GM19372 (cell line): ENCODE measurements around the gene TMPRSS13.
"Not testable (repeated sequence)": the region's sequence is repeated elsewhere in the genome, so short reads cannot be mapped to it uniquely, and the experiment has no call there.

Source experiments
- ATAC-seq: cut with Tn5 transposase; IDR thresholded peaks from one replicate; pipeline ENCODE4 v1.9.1; 2021; ENCODE audit warnings: mild to moderate bottlenecking, low read depth, moderate library complexity; ENCODE audit not compliant: unreplicated experiment

The TMPRSS13 gene

DNA sequence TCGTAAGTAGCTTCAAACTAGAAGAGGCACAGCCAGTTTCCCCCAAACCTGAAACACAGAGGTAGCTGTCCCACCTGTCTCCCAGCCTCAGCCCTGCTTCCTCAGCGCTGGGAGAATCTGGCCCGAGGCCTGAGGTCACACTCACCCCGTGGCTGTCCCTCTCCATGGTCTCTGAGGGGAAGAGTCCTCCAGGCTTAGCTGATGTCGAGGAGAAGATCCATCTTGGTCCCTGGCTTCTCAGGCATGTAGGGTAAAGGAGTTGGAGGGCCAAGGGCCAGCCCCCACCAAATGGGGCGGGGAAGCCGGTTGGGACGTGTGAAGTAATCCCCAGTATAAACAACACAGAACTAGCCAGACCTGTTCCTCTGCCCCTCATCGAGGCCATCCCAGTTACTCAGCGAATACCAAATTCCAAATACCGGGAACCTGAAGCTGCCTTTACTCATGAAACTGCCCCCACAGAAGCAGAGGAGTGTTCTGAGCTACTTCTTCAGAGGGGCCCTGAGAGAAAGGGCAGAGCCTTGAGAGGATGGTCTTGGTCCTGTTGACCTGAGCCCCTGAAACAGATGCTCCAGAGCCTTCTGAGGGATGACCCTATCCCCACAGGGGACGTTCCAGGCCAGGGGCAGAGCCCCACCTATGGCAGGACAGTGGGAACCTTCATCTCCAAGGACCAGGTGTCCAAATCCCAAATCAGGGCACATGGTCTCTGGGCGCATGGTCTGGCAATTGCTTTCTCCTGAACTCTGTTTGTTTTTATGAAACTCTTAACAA, at the start of gene TMPRSS13:
Gene TMPRSS13, minus strand, starts transcription at position 261 of the 774 bp plus-strand sequence. Its CDS starts 95 bp downstream, at position 166.
- ATAC-seq = no peak

DNA sequence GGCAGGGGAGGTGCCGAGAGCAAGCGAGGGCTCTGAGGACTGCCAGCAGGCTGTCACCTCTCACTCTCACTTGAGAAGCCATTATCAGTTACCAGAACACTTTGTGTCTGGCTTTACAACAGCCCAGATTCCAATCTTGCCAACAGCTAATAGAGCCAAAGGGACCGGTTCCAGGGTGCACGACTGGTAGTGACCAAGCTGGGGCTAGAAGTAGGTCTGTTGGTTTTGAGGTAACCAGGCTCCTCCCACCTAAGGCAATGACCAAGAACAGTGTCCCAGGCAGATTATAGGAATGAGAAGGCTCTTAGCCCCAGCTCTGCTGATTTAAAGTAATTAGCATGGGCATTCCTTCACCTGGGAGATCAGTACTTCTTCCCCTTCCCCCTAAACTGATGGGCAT, 49.8 kb upstream of the TMPRSS13 start:
- no peak for ATAC-seq

DNA sequence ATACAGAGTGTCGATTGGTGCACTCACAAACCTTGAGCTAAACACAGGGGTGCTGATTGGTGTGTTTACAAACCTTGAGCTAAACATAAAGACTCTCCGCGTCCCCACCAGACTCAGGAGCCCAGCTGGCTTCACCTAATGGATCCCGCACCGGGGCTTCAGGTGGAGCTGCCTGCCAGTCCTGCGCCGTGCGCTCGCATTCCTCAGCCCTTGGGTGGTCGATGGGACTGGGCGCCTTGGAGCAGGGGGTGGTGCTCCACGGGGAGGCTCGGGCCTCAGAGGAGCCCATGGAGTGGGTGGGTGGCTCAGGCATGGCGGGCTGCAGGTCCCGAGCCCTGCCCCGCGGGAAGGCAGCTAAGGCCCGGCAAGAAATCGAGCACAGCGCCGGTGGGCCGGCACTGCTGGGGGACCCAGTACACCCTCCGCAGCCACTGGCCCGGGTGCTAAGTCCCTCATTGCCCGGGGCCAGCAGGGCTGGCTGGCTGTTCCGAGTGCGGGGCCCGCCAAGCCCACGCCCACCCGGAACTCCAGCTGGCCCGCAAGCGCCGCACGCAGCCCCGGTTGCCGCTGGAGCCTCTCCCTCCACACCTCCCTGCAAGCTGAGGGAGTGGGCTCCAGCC, 49.2 kb upstream of the TMPRSS13 start:
- not testable (repeated sequence) for ATAC-seq

DNA sequence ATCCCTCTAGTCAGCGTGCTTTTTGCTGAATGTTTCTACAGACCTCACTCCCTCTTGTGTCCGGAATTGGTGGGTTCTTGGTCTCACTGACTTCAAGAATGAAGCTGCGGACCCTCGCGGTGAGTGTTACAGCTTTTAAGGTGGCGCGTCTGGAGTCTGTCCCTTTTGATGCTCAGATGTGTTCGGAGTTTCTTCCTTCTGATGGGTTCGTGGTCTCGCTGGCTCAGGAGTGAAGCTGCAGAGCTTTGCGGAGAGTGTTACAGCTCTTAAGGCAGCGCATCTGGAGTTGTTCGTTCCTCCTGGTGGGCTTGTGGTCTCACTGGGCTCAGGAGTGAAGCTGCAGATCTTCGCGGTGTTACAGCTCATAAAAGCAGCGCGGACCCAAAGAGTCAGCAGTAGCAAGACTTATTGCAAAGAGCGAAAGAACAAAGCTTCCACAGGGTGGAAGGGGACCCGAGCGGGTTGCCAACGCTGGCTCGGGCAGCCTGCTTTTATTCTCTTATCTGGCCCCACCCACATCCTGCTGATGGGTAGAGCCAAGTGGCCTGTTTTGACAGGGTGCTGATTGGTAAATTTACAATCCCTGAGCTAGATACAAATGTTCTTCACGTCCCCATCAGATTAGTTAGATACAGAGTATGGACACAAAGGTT, 48.5 kb upstream of the TMPRSS13 start:
- not testable (repeated sequence) for ATAC-seq

DNA sequence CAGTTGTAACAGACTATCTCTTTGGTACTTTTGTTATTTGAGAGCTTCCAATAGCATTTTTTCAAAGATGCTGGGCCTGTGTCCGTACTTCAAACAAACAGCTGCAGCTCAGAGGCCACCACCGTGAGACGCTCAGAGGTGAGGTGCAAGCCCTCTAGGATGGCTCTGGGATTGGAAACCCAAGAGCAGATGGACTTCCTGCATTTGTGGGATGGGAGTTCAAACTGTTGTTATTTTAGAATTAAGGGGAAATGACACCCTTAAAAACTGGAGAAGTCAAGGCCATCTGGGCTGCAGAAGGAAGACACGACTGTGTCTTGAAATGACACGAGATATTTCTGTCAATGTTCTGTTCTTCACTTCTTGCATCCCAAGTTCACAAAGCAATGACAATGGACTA, 47.8 kb upstream of the TMPRSS13 start:
- ATAC-seq = no peak

DNA sequence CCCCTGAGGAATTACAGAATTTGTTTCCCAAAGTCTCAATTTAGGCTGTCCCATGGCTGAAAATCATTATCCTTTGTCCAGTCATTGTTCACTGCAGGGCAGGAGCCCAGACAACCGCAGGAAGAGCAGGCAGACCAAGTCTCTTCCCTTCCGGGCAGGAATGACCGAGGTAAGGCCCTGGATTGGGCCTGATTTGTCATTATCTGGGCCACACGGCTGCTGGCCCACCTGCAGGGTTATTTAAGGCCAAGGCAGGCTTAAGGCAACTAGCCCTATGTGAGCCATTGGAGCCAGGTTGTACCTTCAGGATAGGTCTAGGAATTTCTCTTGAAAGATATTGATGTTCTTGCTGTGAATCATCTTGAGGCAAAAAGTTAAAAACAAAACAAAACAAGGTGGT, 47.2 kb upstream of the TMPRSS13 start:
- ATAC-seq = no peak

DNA sequence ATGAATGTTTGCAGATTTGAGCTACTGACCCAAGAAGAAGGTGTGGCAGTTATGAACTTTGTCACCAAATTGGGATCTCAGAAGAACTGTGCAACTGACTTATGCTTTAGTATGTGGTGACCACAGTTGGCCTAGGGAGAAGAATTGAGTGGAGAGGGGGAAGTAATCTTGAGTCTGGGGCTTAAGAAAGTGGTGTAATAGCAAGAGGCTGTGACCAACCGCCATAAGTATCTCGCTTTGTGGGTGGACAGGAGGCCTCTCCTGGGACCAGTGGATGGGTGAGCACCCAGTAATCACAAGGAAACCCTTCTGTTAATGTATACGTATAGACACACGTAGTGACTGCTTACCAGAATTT, 44.3 kb upstream of the TMPRSS13 start:
- ATAC-seq = no peak

DNA sequence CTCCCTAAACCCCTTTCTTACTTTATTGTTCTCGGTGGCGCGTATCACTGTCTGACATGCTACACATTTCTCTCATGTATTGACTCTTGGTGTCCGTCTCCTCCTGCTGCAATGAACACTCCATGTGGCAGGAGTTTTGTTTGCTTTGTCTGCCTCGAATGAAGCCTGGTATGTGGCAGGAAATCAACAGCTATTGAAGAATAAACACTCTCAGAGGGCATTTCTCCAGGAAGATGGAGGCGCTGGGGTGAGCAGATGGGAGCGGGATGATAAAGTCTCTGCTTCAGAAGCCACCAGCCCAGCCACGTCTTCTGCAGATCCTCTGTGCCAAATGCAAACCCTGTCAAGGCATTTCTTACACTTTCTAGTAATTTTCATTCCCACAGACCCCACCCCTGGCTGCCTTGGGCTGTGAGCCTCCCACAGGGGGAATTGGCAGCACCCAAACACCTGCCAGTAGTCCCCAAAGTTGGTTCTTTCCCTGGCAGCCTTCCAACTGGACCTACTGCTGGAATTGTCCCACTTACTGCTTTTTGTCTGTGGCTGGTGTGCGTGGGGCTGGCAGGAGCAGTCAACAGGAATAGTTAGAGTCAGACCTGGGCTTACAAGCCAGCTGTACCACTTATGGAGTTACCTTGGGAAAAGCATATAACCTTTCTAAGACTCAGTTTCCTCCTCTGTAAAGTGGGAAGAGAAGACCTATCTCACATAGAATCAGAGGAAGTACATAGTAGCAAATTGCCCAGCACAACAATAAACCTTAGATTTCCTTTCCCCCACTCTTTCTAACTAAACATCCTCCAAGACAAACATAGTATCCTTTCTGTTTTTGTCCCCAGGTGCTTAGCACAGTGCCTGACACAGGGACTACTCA, 43.7 kb upstream of the TMPRSS13 start:
- ATAC-seq = no peak

DNA sequence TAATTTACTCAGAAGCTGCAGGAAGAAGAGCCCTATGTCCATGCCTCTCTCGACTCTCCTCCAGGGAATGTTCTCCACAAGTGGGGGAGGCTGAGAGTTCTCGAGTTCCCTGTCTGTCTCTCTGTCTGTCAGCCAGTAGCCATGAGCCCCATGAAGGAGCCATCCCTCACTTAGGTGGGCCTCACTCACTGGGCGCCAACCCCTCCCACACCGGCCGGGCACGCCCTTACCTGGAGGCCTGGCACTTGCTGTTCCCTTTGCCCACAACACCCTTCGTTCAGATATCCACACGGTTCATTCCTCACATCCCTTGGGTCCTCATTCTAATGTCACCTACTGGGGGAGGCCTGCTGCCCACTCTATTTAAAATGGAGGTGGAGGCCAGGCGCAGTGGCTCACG, 42.8 kb upstream of the TMPRSS13 start:
- no peak for ATAC-seq

DNA sequence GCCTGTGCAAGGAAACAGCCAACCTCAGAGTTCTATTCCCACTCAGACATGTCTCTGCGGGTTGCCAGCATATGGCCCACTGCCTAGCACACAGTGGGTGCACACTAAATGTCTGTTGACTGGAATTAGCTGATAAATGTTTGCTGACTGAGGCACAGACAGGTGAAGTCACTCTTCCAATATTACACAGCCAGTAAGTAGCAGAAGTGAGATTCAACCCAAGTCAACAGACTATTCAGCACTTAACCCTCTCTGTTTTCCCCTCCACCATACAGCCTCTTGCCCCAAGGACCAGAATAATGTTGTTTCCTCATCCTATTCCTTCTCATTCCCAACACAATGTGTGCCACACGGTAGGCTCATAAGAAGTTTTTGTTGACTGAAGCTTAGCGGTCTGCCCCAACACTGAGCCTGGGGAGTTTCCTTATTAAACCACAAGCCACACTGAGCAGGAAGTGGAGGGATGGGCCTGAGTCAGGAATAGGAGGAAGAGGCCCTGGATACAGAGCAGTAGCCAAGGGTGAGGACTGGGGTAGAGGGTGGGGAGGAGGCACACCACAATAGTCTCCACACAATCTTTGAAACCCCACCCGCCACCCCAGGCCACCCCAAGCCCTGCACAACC, 41.3 kb upstream of the TMPRSS13 start:
- ATAC-seq = no peak

DNA sequence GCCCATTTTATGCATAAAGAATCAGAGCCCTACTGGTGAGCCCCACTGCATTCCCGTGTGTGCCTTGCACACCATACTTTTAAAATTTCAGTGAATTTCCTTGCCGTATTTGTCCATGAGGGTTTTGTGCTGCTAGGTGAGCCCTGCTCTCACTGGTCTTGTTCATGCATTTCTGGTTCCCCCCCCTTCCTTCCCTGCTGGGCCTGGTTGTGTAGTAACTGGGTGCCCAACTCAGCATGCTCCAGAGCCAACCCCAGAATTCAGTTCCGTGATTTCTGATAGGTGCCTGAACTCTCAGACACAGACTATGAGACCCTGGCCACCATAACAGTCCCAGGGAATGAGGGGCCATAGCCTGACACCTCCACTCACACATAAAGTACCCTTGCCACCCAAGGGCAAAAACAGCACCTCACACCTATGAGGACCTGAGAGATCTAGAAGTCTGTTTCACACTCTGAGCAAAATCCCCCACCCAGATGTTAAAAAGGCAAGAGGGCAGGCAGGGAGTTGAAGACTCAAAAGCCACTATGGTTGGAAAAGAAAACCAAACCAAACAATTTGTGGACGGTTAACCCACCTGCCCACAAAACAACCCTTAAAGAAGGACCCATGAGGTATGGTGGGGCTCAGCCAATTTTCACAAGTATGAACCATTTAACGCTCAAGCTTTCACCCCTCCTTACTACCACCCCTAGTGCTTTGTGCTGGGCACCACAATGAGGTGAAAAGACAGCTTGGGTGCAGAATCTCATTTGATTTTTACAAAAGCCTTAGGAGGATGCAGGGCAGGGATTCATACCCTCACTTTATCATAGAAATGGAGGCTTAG, 40.2 kb upstream of the TMPRSS13 start:
- no peak for ATAC-seq

DNA sequence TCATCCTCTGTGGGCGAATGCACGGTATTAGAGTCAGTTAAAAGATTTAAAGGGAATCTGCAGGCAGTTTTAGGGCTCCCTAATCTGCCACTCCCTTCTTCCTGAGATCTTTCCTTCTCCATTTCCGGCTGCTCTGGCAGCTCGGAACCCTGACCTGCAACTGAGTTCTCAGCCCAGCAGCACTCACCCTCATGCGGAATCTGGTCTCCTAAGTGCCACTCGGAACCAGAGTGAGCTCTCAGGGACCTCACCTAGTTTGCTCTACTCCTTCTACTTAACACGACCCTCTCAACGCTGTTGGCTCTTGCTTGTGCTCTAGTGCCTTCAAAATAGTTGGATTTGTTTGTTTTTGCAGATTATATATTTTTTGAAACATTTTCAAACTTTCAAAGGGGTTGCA, 37.7 kb upstream of the TMPRSS13 start:
- no peak for ATAC-seq

DNA sequence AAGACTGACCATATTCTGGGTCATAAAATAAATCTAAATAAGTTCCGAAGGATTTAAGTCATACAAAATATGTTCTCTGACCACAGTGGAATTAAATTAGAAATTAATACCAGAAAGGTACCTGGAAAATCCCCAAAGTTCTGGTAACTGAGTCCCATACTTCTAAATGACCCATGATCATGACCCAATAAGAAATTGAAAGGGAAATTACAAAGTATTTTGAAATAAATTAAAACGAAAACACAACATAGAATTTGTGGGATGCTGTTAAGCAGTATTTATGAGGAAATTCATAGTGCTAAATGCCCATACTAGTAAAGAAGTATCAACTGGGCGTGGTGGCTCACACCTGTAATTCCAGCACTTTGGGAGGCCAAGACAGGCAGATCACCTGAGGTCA, 33.6 kb upstream of the TMPRSS13 start:
- ATAC-seq = no peak

DNA sequence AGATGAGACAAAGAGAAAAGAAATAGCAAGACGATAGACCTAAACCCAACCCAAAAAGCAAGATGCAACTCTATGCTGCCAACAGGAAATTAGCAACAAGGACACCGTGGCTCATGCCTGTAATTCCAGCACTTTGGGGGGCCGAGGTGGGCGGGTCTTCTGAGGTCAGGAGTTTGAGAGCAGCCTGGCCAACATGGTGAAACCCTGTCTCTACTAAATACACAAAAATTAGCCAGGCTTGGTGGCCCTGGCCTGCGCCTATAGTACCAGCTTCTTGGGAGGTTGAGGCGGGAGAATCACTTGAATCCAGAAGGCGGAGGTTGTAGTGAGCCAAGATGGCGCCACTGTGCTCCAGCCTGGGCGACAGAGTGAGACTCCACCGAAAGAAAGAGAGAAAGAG, 32.7 kb upstream of the TMPRSS13 start:
- no peak for ATAC-seq

DNA sequence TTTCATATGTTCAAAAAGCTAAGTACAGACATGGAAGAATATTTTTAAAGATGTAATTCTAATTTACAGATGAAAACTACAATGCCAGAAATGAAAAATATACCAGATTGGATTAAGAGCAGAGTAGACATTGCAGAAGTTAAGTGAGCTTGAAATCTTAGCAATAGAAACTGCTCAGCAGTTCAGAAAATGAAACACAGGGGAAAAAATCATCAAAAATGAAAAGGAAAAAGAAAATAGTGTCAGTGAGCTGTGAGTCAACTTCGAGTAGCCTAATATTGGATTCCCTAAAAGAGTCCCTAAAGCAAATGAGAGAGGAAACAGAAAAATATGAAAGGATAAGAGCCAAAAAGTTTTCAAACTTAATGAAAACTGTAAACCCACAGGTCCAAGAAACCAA, 31.2 kb upstream of the TMPRSS13 start:
- ATAC-seq = no peak

DNA sequence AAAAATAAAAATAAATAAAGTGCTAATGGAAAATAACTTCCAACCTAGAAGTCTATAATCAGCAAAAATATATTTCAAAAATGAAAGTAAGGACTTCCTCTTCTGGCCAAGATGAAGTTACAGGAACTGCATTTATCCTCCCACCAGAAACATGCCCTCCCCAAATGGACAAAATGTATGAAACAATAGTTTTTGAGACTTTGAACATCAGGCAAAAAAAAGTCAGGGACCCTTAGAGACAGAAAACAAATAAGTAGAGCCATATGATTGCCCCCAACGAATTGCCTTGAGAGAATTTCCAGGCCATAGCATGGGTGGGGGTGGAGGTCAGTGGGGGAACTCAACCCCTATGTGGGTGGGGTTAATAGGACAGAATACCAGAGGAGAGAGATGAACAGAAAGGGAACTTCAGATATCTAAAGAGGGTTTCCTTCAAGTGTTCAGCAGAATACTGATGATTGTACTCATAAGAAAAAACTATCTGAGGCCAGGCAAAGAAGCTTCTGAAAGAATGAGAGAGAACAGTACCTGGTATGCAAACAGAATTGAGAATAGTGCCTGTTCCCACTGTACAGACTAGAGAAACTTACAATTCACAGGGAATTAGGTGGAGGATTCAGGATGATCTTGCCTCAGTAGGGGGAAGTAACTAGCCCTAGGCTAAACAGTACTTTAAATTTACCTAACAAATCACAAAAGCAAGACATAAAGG, 30.4 kb upstream of the TMPRSS13 start:
- ATAC-seq = no peak

DNA sequence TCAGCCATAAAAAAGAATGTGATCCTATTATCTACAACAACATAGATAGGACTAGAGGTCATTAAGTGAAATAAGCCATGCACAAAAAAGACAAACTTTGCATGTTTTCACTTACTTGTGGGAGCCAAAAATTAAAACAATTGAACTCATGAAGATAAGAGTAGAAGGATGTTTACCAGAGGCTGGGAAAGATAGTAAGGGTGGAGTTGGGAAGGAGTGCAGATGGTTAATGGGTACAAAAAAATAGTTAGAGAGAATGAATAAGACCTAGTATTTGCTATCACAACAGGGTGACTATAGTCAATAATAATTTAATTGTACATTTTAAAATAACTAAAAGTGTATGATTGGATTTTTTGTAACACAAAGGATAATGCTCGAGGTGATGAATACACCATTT, 29.7 kb upstream of the TMPRSS13 start:
- no peak for ATAC-seq

DNA sequence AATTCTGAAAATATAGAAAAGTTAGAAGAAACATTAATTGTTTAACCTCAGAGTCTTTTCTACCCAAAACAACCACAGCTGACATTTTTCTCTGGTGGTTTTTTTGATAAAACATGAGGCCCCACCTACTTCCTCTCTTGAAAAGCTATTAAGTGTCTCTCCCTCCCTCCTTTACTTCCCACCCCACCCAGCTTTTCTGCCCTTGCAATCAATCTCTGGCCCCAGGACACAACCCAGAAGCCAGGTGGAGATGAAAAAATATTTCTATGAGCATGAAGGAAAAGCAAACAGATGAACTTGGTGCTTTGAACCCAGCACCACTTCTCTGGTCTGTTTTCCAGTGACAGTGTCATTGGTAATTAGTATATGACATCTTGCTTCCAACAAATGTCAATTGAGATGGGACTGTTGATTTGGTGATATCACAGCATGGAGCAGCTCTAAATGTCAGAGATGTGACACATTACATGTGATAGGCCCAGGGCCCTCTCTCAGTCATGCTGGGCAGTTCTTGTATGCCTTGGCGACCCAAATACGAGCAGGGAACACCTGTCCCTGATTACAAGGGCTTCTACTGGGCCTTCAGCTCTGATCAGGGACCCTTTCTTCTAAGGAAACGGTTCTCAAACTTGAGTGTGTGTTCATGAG, 23.9 kb upstream of the TMPRSS13 start:
- no peak for ATAC-seq
